Vagina (tissue), 2 donors: ENCODE data around the gene SMAD5. TPM values are rescaled to one million over a fixed set of nuclear protein-coding genes. Genes with fewer than 3 reads are reported as not detected.

ENCODE experiments used
- DNase-seq, 2 donors: peaks; one replicate each; pipeline ENCODE4 v3.0.0-alpha.2; 2017; ENCODE audit errors: extremely low spot score in 2 of 2
- H3K27ac ChIP-seq: fragments of 200-600 bp; sonication (generic); one replicate; pipeline ENCODE4 v1.5.1; 2019
- H3K27me3 ChIP-seq: fragments of 200-600 bp; sonication (generic); one replicate; pipeline ENCODE4 v1.5.1; 2019
- H3K36me3 ChIP-seq, 2 donors: fragments of 200-600 bp; sonication (generic); one replicate each; pipeline ENCODE4 v1.5.1; 2017 to 2019
- H3K4me1 ChIP-seq: fragments of 200-600 bp; sonication (generic); one replicate; pipeline ENCODE4 v1.5.1; 2019
- H3K4me3 ChIP-seq, 2 donors: fragments of 200-600 bp; sonication (generic); 1 replicate in 1 of 2; 2 replicates in 1 of 2; pipeline ENCODE4 v1.5.1; 2016 to 2019
- H3K9me3 ChIP-seq: fragments of 200-600 bp; sonication (generic); one replicate; pipeline ENCODE4 v1.5.1; 2019
- CTCF ChIP-seq, 3 experiments: fragments of 450-650 bp in 2 of 3; fragments of 200-600 bp in 1 of 3; sonication (generic) in 1 of 3; IDR thresholded peaks; one replicate each; pipeline ENCODE4 v1.5.1; 2017 to 2019; ENCODE audit warnings: antibody characterized with exemption in 3 of 3, mild to moderate bottlenecking in 2 of 3, moderate library complexity in 2 of 3
- POLR2A ChIP-seq, 2 donors: fragments of 450-650 bp; IDR thresholded peaks; one replicate each; pipeline ENCODE4 v1.6.1; 2017; ENCODE audit warnings: antibody characterized with exemption in 2 of 2, mild to moderate bottlenecking in 2 of 2, moderate library complexity in 2 of 2
- POLR2AphosphoS5 ChIP-seq, 2 donors: sonication (generic); formaldehyde crosslinking; IDR thresholded peaks; one replicate each; pipeline ENCODE4 v1.9.0; 2017; ENCODE audit warnings: antibody characterized with exemption in 2 of 2, mild to moderate bottlenecking in 2 of 2, low read depth in 1 of 2; ENCODE audit not compliant: insufficient read depth in 1 of 2
- intact Hi-C: fragments of 100-400 bp; cut with DNase I; formaldehyde crosslinking; loops from one replicate; pipeline ENCODE4 v1.15.1; 2023
- total RNA-seq: library from RNA; depleted of rRNA; stranded (reverse); fragments of >200 nt; gene quantifications from one replicate; pipeline ENCODE4 v1.2.3, GENCODE V29; 2016

SMAD5 gene
- total RNA-seq, 1 donor from 2014 or later = 40.0 TPM

DNA sequence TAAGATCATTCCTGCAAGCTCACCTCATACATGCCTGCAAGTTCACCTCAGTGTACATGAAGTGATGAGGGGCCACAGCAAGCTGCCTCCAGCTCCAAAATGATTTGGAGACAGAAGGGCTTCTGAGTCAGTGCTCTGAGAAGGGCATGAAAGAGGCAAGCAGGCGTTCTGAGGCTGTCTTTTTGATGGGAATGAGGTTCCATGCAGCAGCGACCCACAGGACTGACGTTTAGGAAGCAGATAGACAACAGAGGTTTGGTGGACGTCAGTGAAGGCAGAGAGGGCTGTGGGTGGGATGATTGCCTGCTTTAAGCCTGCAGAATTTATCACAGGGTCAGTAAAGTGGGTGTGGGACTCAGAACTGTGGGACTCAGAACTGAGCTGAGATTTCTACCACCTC is 69.2 kb downstream of the SMAD5 start:
- Histone ChIP-seq H3K27ac (no peak overlapping the region), H3K9me3 (no peaks in the 10 kb centered on the region), H3K4me1 (no peaks in the 10 kb centered on the region), H3K27me3 (no peaks in the 10 kb centered on the region), H3K4me3 (no peak overlapping the region), H3K36me3 (no peaks in the 10 kb centered on the region)
- DNase-seq = peak; percentile 37 to 67
- intact Hi-C loops = no loop called here
- no peak for TF ChIP-seq POLR2A (IDR thresholded peaks at IDR 0.05)
- TF ChIP-seq POLR2AphosphoS5 (IDR thresholded peaks at IDR 0.05; ENCODE audit: insufficient read depth in 1 of 2, low read depth in 1 of 2) = no peak
- no peak for TF ChIP-seq CTCF (IDR thresholded peaks at IDR 0.05)

- H3K27me3 ChIP-seq = no peaks in the 10 kb centered on the region
- no peak overlapping the region for H3K4me3 ChIP-seq
- no peaks in the 10 kb centered on the region for H3K4me1 ChIP-seq
- H3K27ac ChIP-seq = no peak overlapping the region
- DNase-seq = peak; percentile 25 to 32
- intact Hi-C loops = no loop called here
- H3K36me3 ChIP-seq = no peaks in the 10 kb centered on the region
- TF ChIP-seq CTCF (IDR thresholded peaks at IDR 0.05) (no peak), POLR2A (IDR thresholded peaks at IDR 0.05) (no peak), POLR2AphosphoS5 (IDR thresholded peaks at IDR 0.05; ENCODE audit: insufficient read depth in 1 of 2, low read depth in 1 of 2) (no peak)
- H3K9me3 ChIP-seq = no peaks in the 10 kb centered on the region
Measured at GRCh38 chr5:136202469-136203205, 70.0 kb downstream of the SMAD5 start.

DNA sequence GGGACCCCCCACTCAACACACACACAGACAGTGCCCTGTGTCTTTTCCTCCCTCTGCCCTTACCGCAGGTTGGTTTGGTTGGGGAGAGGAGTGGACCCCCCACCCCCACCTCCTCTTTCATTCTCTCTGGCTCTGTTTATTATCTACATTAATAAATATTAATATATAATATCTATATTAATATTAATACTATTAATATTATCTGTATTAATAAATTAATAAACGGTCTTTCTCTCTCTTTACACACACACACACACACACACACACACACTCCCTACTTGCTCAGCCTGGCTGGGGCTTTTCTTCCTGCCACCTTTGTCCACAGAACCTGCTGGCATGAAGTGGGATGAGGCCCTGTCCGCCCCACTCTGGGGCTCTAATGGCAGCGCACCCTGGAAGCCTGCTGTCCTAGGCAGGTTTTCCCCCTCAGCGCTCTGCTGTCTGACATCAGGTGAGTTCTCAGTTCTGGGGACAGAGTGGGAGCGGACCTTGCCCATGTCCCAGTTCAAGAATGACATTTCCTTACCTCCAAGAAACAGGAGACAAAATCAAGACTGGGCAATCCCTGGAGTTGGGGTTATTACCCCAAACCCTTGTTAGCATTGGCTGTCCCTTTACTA is 70.8 kb downstream of the SMAD5 start:
- intact Hi-C loops = no loop called here
- DNase-seq = peak; percentile 31 to 70
- TF ChIP-seq POLR2A (IDR thresholded peaks at IDR 0.05) = no peak
- no peak for TF ChIP-seq POLR2AphosphoS5 (IDR thresholded peaks at IDR 0.05; ENCODE audit: insufficient read depth in 1 of 2, low read depth in 1 of 2)
- TF ChIP-seq CTCF (IDR thresholded peaks at IDR 0.05) = no peak

DNA sequence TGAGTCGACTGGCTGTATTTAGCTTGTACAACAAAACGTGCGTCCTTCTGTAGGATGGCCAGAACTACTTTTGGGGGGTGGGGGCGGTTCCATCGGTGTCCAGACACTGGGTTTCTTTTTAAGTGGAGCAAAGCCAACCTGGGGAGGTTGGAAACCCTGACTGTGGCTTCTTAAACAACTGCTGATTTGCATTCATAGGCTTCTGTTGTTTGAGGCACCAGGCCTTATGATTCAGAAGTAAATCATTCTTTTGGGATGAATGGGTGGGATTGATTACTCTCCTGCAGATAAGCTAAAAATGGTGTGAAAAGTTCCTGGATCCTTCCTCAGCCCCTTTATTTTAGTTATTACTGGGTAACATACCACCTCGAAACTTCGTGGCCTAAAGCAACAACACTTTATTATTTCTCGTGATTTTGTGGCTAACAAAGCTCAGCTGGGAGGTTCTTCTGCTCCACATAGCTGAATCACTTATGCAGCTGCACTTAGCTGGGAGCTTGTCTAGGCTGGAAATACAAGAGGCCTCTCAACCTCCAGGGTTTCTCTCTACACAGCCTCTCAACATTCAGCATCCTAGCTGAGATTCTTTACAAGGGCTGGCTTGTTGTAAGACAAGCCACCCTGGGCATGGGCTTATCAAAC is 72.5 kb downstream of the SMAD5 start:
- H3K4me1 ChIP-seq = no peaks in the 10 kb centered on the region
- no peak overlapping the region for H3K27ac ChIP-seq
- no peaks in the 10 kb centered on the region for H3K36me3 ChIP-seq
- no peak overlapping the region for H3K4me3 ChIP-seq
- DNase-seq = peak in 1 of 2 donors; percentile 43
- no peaks in the 10 kb centered on the region for H3K27me3 ChIP-seq
- TF ChIP-seq POLR2AphosphoS5 (IDR thresholded peaks at IDR 0.05; ENCODE audit: insufficient read depth in 1 of 2, low read depth in 1 of 2) (no peak), CTCF (IDR thresholded peaks at IDR 0.05) (no peak), POLR2A (IDR thresholded peaks at IDR 0.05) (no peak)
- intact Hi-C loops = no loop called here
- H3K9me3 ChIP-seq = no peaks in the 10 kb centered on the region

More for the DNA sequence above, 70.8 kb downstream of the SMAD5 start:
- Histone ChIP-seq H3K27me3 (no peaks in the 10 kb centered on the region), H3K36me3 (no peaks in the 10 kb centered on the region), H3K4me3 (no peak overlapping the region), H3K4me1 (no peaks in the 10 kb centered on the region), H3K27ac (no peak overlapping the region), H3K9me3 (no peaks in the 10 kb centered on the region)
